H9 (cell line): ENCODE data around the gene MICAL3. TPM values are rescaled to one million over a fixed set of nuclear protein-coding genes. Genes with fewer than 3 reads are reported as not detected.

Experiments used
- DNase-seq: peaks from one replicate; pipeline ENCODE4 v3.0.0-alpha.2; 2017
- H2AFZ ChIP-seq: one replicate; pipeline ENCODE4 v1.6.1; 2013; ENCODE audit warnings: mild to moderate bottlenecking, low read length, control low read depth, moderate library complexity
- H2AK5ac ChIP-seq: 2 replicates; pipeline ENCODE4 v1.6.1; 2013; ENCODE audit warnings: low read length, control low read depth, mixed read lengths; ENCODE audit not compliant: insufficient read length
- H2BK120ac ChIP-seq: one replicate; pipeline ENCODE4 v1.6.1; 2013; ENCODE audit warnings: low read depth, mild to moderate bottlenecking, low read length, control low read depth, inconsistent platforms; ENCODE audit not compliant: poor library complexity, severe bottlenecking
- H2BK12ac ChIP-seq: 2 replicates; pipeline ENCODE4 v1.6.1; 2013; ENCODE audit warnings: low read length, control low read depth, mixed read lengths, low read depth; ENCODE audit not compliant: insufficient read length
- H2BK15ac ChIP-seq: 2 replicates; pipeline ENCODE4 v1.6.1; 2013; ENCODE audit warnings: low read depth, low read length, control low read depth
- H2BK20ac ChIP-seq: one replicate; pipeline ENCODE4 v1.6.1; 2013; ENCODE audit warnings: low read depth, mild to moderate bottlenecking, low read length, control low read depth, inconsistent platforms; ENCODE audit not compliant: poor library complexity, severe bottlenecking
- H2BK5ac ChIP-seq: 2 replicates; pipeline ENCODE4 v1.6.1; 2013; ENCODE audit warnings: low read length, control low read depth, mixed read lengths; ENCODE audit not compliant: insufficient read length
- H3K14ac ChIP-seq: 2 replicates; pipeline ENCODE4 v1.6.1; 2013; ENCODE audit warnings: low read length, control low read depth; ENCODE audit not compliant: insufficient read depth
- H3K18ac ChIP-seq: 2 replicates; pipeline ENCODE4 v1.6.1; 2013; ENCODE audit warnings: low read depth, mild to moderate bottlenecking, mixed read lengths, low read length, control low read depth; ENCODE audit not compliant: insufficient read length
- H3K23ac ChIP-seq: 2 replicates; pipeline ENCODE4 v1.6.1; 2013; ENCODE audit warnings: low read length, control low read depth, mixed read lengths, low read depth; ENCODE audit not compliant: insufficient read length
- H3K23me2 ChIP-seq: 2 replicates; pipeline ENCODE4 v1.6.1; 2013; ENCODE audit warnings: low read depth, mild to moderate bottlenecking, mixed read lengths, low read length, control low read depth; ENCODE audit not compliant: insufficient read length, poor library complexity, severe bottlenecking
- H3K27ac ChIP-seq: 2 replicates; pipeline ENCODE4 v1.5.1; 2013; ENCODE audit warnings: low read length, control low read depth, mixed read lengths, low read depth; ENCODE audit not compliant: insufficient read length
- H3K27me3 ChIP-seq: 2 replicates; pipeline ENCODE4 v1.6.1; 2013; ENCODE audit warnings: low read length, control low read depth, inconsistent platforms; ENCODE audit not compliant: insufficient read depth
- H3K4ac ChIP-seq: 2 replicates; pipeline ENCODE4 v1.6.1; 2013; ENCODE audit warnings: low read depth, mild to moderate bottlenecking, control low read depth, inconsistent platforms, low read length, moderate library complexity
- H3K4me1 ChIP-seq: 2 replicates; pipeline ENCODE4 v1.6.1; 2013; ENCODE audit warnings: low read length, control low read depth, inconsistent platforms; ENCODE audit not compliant: insufficient read depth
- H3K4me2 ChIP-seq: 2 replicates; pipeline ENCODE4 v1.6.1; 2013; ENCODE audit warnings: low read length, control low read depth, mixed read lengths; ENCODE audit not compliant: insufficient read length, insufficient read depth
- H3K56ac ChIP-seq: 2 replicates; pipeline ENCODE4 v1.6.1; 2013; ENCODE audit warnings: low read depth, mild to moderate bottlenecking, mixed read lengths, low read length, control low read depth; ENCODE audit not compliant: insufficient read length
- H3K79me1 ChIP-seq: 2 replicates; pipeline ENCODE4 v1.6.1; 2013; ENCODE audit warnings: low read depth, mild to moderate bottlenecking, moderate library complexity, low read length, control low read depth, inconsistent platforms; ENCODE audit not compliant: insufficient read depth, poor library complexity, severe bottlenecking
- H3K79me2 ChIP-seq: 2 replicates; pipeline ENCODE4 v1.6.1; 2013; ENCODE audit warnings: low read length, control low read depth, inconsistent platforms; ENCODE audit not compliant: insufficient read depth
- H3K9ac ChIP-seq: 2 replicates; pipeline ENCODE4 v1.6.1; 2013; ENCODE audit warnings: low read length, control low read depth, mixed read lengths; ENCODE audit not compliant: insufficient read length; ENCODE audit errors: extremely low read depth
- H3K9me3 ChIP-seq: one replicate; pipeline ENCODE4 v1.6.1; 2013; ENCODE audit warnings: low read depth, low read length, inconsistent platforms; ENCODE audit not compliant: control insufficient read depth
- H3T11ph ChIP-seq: one replicate; pipeline ENCODE4 v1.6.1; 2013; ENCODE audit warnings: mild to moderate bottlenecking, low read length, control low read depth, inconsistent platforms
- H4K20me1 ChIP-seq: one replicate; pipeline ENCODE4 v1.6.1; 2013; ENCODE audit not compliant: control insufficient read depth, insufficient read length, insufficient read depth
- H4K5ac ChIP-seq: 2 replicates; pipeline ENCODE4 v1.6.1; 2013; ENCODE audit warnings: low read depth, mild to moderate bottlenecking, mixed read lengths, low read length, control low read depth; ENCODE audit not compliant: insufficient read length
- H4K8ac ChIP-seq: replicated peaks from 2 replicates; pipeline ENCODE4 v1.6.1; 2013; ENCODE audit warnings: low read length, control low read depth, mixed read lengths, low read depth; ENCODE audit not compliant: insufficient read length
- H4K91ac ChIP-seq: 2 replicates; pipeline ENCODE4 v1.6.1; 2013; ENCODE audit warnings: low read depth, mild to moderate bottlenecking, moderate library complexity, mixed read lengths, low read length, control low read depth; ENCODE audit not compliant: insufficient read length
- H3K27ac Mint-ChIP-seq, 3 experiments: 2 replicates in 2 of 3; 3 replicates in 1 of 3; pipeline ENCODE4 v1.8.0; 2020 to 2021; ENCODE audit warnings: mixed read lengths in 3 of 3, mild to moderate bottlenecking in 1 of 3, moderate library complexity in 1 of 3
- H3K27me3 Mint-ChIP-seq: 2 replicates; pipeline ENCODE4 v1.8.0; 2021; ENCODE audit warnings: low read depth, mild to moderate bottlenecking, moderate library complexity, mixed read lengths
- H3K36me3 Mint-ChIP-seq, 3 experiments: 2 replicates in 2 of 3; 3 replicates in 1 of 3; pipeline ENCODE4 v1.8.0; 2020 to 2021; ENCODE audit warnings: low read depth in 3 of 3, mixed read lengths in 3 of 3; ENCODE audit not compliant: insufficient read depth in 1 of 3
- H3K4me1 Mint-ChIP-seq, 2 experiments: 2 replicates each; pipeline ENCODE4 v1.8.0; 2020; ENCODE audit warnings: mixed read lengths in 2 of 2
- H3K4me3 Mint-ChIP-seq, 2 experiments: 2 replicates in 1 of 2; 3 replicates in 1 of 2; pipeline ENCODE4 v1.8.0; 2020 to 2021; ENCODE audit warnings: mild to moderate bottlenecking in 2 of 2, mixed read lengths in 2 of 2, moderate library complexity in 1 of 2
- H3K9me3 Mint-ChIP-seq, 2 experiments: 2 replicates in 1 of 2; 3 replicates in 1 of 2; pipeline ENCODE4 v1.8.0; 2020; ENCODE audit warnings: mild to moderate bottlenecking in 2 of 2, mixed read lengths in 2 of 2, moderate library complexity in 1 of 2
- CTCF ChIP-seq: fragments of 200-600 bp; sonication (generic); conservative IDR thresholded peaks from 3 replicates; pipeline ENCODE4 v1.8.0; 2021; ENCODE audit warnings: antibody characterized with exemption, mild to moderate bottlenecking
- WGBS: extraction: QIAGEN DNeasy Blood & Tissue Kit; methylation state at CpG from one replicate; pipeline ENCODE4 v1.1.7; 2013; ENCODE audit warnings: missing lambda C conversion rate, low lambda C conversion rate, mixed read lengths; ENCODE audit not compliant: insufficient read length; ENCODE audit errors: extremely low coverage; 5-methylcytosine and 5-hydroxymethylcytosine counted together
- total RNA-seq: library from RNA; stranded (reverse); gene quantifications from 2 replicates; pipeline ENCODE4 v1.2.1, GENCODE V29; 2021

Gene MICAL3
- total RNA-seq, 1 experiment from 2014 or later: 50.2 TPM

DNA sequence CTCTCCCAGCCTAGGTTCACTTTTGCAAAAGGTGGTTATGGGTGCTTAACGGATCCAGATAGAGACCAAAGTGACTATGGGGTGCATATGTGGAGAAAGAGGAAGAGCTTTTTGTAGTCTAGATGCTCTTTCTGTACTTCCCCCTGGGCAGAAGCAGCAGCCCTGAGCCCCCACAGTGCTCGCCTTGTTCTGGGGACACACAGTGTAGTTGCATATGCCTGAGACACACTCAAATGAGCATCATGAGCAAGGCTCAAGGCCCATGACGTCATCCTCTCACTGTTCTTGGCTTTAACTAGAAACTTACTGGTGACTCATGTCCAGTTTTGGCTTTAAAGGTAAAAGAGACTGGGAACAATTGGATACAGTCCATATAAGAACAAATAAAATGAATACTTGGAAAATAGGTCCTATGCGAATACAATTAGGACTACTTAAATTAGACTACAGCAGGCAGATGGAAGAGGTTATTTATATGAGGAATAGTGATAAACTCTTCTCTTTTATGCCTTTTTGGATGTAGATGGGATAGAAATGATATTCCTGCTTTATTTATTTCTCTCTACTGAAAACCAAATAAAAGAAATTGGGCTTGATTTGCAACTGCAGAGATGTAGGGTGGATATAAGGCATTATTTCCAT lies 33.3 kb upstream of the MICAL3 start:
- no peak overlapping the region for H3K27ac Mint-ChIP-seq
- Histone ChIP-seq H3K79me1 (no peaks in the 10 kb centered on the region), H3K56ac (no peak overlapping the region), H2AK5ac (no peak overlapping the region), H2BK120ac (no peak overlapping the region), H3K4me1 (no peaks in the 10 kb centered on the region), H3K9me3 (no peaks in the 10 kb centered on the region), H4K8ac (no peak overlapping the region), H3T11ph (no peak overlapping the region), H3K4me2 (no peak overlapping the region), H2BK12ac (no peak overlapping the region), H3K14ac (no peak overlapping the region), H3K18ac (no peak overlapping the region), H3K27me3 (no peaks in the 10 kb centered on the region), H2AFZ (no peak overlapping the region), H2BK5ac (no peak overlapping the region), H4K5ac (no peak overlapping the region), H2BK15ac (no peak overlapping the region), H3K9ac (no peak overlapping the region), H3K23me2 (no peaks in the 10 kb centered on the region), H3K27ac (no peak overlapping the region), H4K91ac (no peak overlapping the region), H2BK20ac (no peak overlapping the region), H3K79me2 (no peaks in the 10 kb centered on the region), H3K4ac (no peak overlapping the region), H3K23ac (no peak overlapping the region), H4K20me1 (peaks cover 3% of the 10 kb centered on the region)
- peaks cover 16 to 18% of the 10 kb centered on the region in 2 experiments for H3K4me1 Mint-ChIP-seq
- H3K36me3 Mint-ChIP-seq: peaks cover 0 to 5% (median 3%) of the 10 kb centered on the region in 3 experiments; a peak in 4 of 7 replicates
- no CpG with 5 or more reads among the region's 4 CpGs for WGBS
- peaks cover 17% of the 10 kb centered on the region for H3K27me3 Mint-ChIP-seq
- H3K4me3 Mint-ChIP-seq: no peak overlapping the region
- H3K9me3 Mint-ChIP-seq: peaks cover 5 to 6% of the 10 kb centered on the region in 2 experiments; a peak in 3 of 5 replicates
- no peak for DNase-seq
- no peak for TF ChIP-seq CTCF
